Measurements from ENCODE around the gene FGGY.

DNA sequence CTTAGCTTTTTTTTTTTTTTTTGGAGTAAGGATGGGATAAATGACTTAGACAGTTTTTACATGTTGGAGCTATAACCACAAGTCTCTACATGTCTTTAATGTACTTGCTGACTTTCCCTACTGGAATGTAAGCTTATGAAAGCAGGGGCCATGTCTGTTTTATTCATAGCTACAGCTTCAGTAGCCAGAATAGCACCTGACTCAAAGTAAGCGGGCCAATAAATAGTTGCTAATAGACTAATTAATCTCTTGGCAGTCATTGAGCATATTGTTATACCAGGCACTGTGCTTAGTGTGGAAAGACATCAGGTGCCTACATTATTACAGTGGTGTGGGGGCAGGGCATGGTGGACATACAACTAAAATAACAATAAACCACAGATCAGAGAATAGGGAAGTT lies 433.4 kb downstream of the FGGY start:
- TF ChIP-seq, protein P1, sequence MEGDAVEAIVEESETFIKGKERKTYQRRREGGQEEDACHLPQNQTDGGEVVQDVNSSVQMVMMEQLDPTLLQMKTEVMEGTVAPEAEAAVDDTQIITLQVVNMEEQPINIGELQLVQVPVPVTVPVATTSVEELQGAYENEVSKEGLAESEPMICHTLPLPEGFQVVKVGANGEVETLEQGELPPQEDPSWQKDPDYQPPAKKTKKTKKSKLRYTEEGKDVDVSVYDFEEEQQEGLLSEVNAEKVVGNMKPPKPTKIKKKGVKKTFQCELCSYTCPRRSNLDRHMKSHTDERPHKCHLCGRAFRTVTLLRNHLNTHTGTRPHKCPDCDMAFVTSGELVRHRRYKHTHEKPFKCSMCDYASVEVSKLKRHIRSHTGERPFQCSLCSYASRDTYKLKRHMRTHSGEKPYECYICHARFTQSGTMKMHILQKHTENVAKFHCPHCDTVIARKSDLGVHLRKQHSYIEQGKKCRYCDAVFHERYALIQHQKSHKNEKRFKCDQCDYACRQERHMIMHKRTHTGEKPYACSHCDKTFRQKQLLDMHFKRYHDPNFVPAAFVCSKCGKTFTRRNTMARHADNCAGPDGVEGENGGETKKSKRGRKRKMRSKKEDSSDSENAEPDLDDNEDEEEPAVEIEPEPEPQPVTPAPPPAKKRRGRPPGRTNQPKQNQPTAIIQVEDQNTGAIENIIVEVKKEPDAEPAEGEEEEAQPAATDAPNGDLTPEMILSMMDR (IDR thresholded peaks at IDR 0.05; ENCODE audit: low read depth, low read length), result no peak
- TF ChIP-seq POLR2A (IDR thresholded peaks at IDR 0.05; ENCODE audit: extremely low read depth, insufficient read length), result no peak
